ENCODE results near the gene VPS16. TPM values are rescaled to one million over a fixed set of nuclear protein-coding genes. Genes with fewer than 3 reads are reported as not detected.

Gene VPS16
- total and polyA plus RNA-seq, 2 of the 8 experiments (the other 6 are each of a cell fraction or from before 2014, with no cell fraction given): 23.8 to 25.9 TPM

DNA sequence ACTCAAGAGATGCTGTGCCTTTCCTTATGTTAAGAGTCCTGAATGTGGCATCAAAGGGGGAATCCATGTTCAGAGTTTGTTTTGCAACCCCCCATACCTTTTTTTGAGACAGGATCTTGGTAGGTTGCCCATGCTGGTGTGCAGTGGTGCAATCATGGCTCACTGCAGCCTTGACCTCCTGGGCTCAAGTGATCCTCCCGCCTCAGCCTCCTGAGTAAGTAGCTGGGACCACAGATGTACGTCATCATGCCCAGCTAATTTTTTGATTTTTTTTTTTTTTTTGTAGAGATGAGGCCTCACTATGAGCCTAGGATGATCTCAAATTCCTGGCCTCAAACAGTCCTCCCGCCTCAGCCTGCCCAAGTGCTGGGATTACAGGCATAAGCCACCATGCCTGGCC lies 49.3 kb downstream of the VPS16 start:
- H3K79me2 ChIP-seq (ENCODE audit: control insufficient read depth in 1 of 2, insufficient read depth in 2 of 2, low read length in 2 of 2): peaks cover 5 to 86% of the 10 kb centered on the region in 2 experiments; a peak in 3 of 4 replicates
- H4K91ac ChIP-seq (replicated peaks; ENCODE audit: insufficient read length, low read length): no peak overlapping the region
- no peaks in the 10 kb centered on the region for H3K27me3 ChIP-seq (replicated peaks in 1 of 4; ENCODE audit: control insufficient read depth in 3 of 4, extremely low read depth in 1 of 4, insufficient read depth in 3 of 4, low read length in 3 of 4)
- FAIRE-seq: no peak
- no peak overlapping the region for H2AFZ ChIP-seq (ENCODE audit: low read length)
- no peak overlapping the region for H3K56ac ChIP-seq (replicated peaks; ENCODE audit: insufficient read length, low read depth, low read length)
- no peak for DNase-seq (ENCODE audit: low read depth in 1 of 2, low spot score in 2 of 2)
- peaks cover 2% of the 10 kb centered on the region; the same call in 1 of the 2 replicates for H3K23me2 ChIP-seq (ENCODE audit: low read depth, low read length)
- no peak overlapping the region for H2AK5ac ChIP-seq (ENCODE audit: low read depth, low read length)
- H4K20me1 ChIP-seq (replicated peaks in 1 of 2; ENCODE audit: control insufficient read depth in 1 of 2, insufficient read depth in 2 of 2, low read length in 2 of 2): peaks cover 3 to 5% of the 10 kb centered on the region in 2 experiments
- H2BK5ac ChIP-seq (ENCODE audit: low read depth, low read length): no peak overlapping the region
- H3K4me2 ChIP-seq (ENCODE audit: insufficient read depth in 1 of 2, low read depth in 2 of 2, low read length in 2 of 2): no peak overlapping the region
- no peaks in the 10 kb centered on the region for H3K36me3 ChIP-seq (ENCODE audit: control insufficient read depth in 2 of 4, insufficient read depth in 4 of 4, low read length in 3 of 4)
- no peak overlapping the region for H2BK20ac ChIP-seq (ENCODE audit: low read length)
- no peak overlapping the region for H3K4ac ChIP-seq (replicated peaks; ENCODE audit: insufficient read length, low read depth, low read length)
- H3K9me3 ChIP-seq (ENCODE audit: insufficient read depth in 2 of 2, low read depth in 1 of 2, low read length in 1 of 2): no peaks in the 10 kb centered on the region
- no peak overlapping the region for H2BK120ac ChIP-seq (replicated peaks; ENCODE audit: low read depth, low read length)
- CTCF ChIA-PET (ENCODE audit: partially characterized antibody): interaction anchor here (0.5 to 1.2 kb wide), 2 partner anchors 11 to 17 kb away, joined by 3 to 5 read pairs; no protein-coding TSS in a partner anchor
- H2BK12ac ChIP-seq (ENCODE audit: low read depth, low read length): no peak overlapping the region
- H3K27ac ChIP-seq (ENCODE audit: low read depth, low read length): no peak overlapping the region
- H3K18ac ChIP-seq (ENCODE audit: extremely low read depth, low read length): no peak overlapping the region
- POLR2A ChIA-PET (ENCODE audit: partially characterized antibody): no interaction called here
- H3K4me1 ChIP-seq (replicated peaks in 1 of 4; ENCODE audit: control insufficient read depth in 3 of 4, insufficient read depth in 4 of 4, low read length in 3 of 4): no peaks in the 10 kb centered on the region
- H3K4me3 ChIP-seq (ENCODE audit: extremely low read depth in 1 of 4, insufficient read depth in 2 of 4, low read depth in 3 of 4, low read length in 4 of 4): no peak overlapping the region
- H3K79me1 ChIP-seq (ENCODE audit: low read depth, low read length): peaks cover 10% of the 10 kb centered on the region
- H3K23ac ChIP-seq (ENCODE audit: insufficient read length): no peak overlapping the region
- peak overlapping the region; percentile 59; the same call in 1 of the 2 replicates for H4K8ac ChIP-seq (ENCODE audit: extremely low read depth, insufficient read depth, low read length)
- no peak overlapping the region for H3K14ac ChIP-seq (ENCODE audit: insufficient read length)
- H3K9ac ChIP-seq (replicated peaks in 1 of 4; ENCODE audit: extremely low read depth in 1 of 4, low read depth in 3 of 4, low read length in 3 of 4): no peak overlapping the region
- H4K5ac ChIP-seq (ENCODE audit: insufficient read length, low read depth, low read length): no peak overlapping the region
- WGBS, 2 experiments (ENCODE audit: extremely low coverage in 1 of 2, insufficient coverage in 1 of 2, insufficient read length in 1 of 2, insufficient replicate concordance in 2 of 2, low coverage in 1 of 2, low lambda C conversion rate in 2 of 2, missing lambda C conversion rate in 1 of 2): 87% methylated on average over 3 of the region's 3 CpGs; no CpG with 5 or more reads in 1 of the 2 experiments
- no peak overlapping the region for H2BK15ac ChIP-seq (ENCODE audit: low read length)
- no peak for TF ChIP-seq HDAC6 (IDR thresholded peaks at IDR 0.05; ENCODE audit: low read depth, low read length)
- TF ChIP-seq, protein P1, sequence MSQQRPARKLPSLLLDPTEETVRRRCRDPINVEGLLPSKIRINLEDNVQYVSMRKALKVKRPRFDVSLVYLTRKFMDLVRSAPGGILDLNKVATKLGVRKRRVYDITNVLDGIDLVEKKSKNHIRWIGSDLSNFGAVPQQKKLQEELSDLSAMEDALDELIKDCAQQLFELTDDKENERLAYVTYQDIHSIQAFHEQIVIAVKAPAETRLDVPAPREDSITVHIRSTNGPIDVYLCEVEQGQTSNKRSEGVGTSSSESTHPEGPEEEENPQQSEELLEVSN (IDR thresholded peaks at IDR 0.05): no peak
- TF ChIP-seq EP300 (IDR thresholded peaks at IDR 0.05; ENCODE audit: borderline replicate concordance in 1 of 2, low read depth in 2 of 2, low read length in 2 of 2): no peak
- TF ChIP-seq YY1 (IDR thresholded peaks at IDR 0.05; ENCODE audit: low read depth, low read length): no peak
- no peak for TF ChIP-seq SP4 (IDR thresholded peaks at IDR 0.05; ENCODE audit: low read length)
- TF ChIP-seq SRF (IDR thresholded peaks at IDR 0.05; ENCODE audit: low read depth, low read length): no peak
- no peak for TF ChIP-seq POLR2AphosphoS5 (IDR thresholded peaks at IDR 0.05; ENCODE audit: low read depth, low read length)
- TF ChIP-seq SP1 (IDR thresholded peaks at IDR 0.05; ENCODE audit: low read depth, low read length): no peak
- TF ChIP-seq BACH1 (IDR thresholded peaks at IDR 0.05; ENCODE audit: low read length): no peak
- no peak for TF ChIP-seq EZH2 (IDR thresholded peaks at IDR 0.05; ENCODE audit: low read depth, low read length, severe bottlenecking)
- TF ChIP-seq FOSL1 (IDR thresholded peaks at IDR 0.05; ENCODE audit: insufficient read depth, low read depth, low read length): no peak
- no peak for TF ChIP-seq ZNF274 (IDR thresholded peaks at IDR 0.05; ENCODE audit: borderline replicate concordance, extremely low read depth, low read length)
- TF ChIP-seq TBP (IDR thresholded peaks at IDR 0.05; ENCODE audit: low read depth, low read length): no peak
- no peak for TF ChIP-seq RXRA (IDR thresholded peaks at IDR 0.05; ENCODE audit: insufficient read depth, low read depth, low read length)
- TF ChIP-seq SUZ12 (IDR thresholded peaks at IDR 0.05; ENCODE audit: low read length): no peak
